Kidney epithelial cell (primary cell): ENCODE measurements around the gene CD96. TPM values are rescaled to one million over a fixed set of nuclear protein-coding genes. Genes with fewer than 3 reads are reported as not detected.

Experiments used
- DNase-seq: peaks from one replicate; pipeline ENCODE4 v3.0.0-alpha.2; 2010; ENCODE audit warnings: low read depth
- H3K27me3 ChIP-seq: 2 replicates; pipeline ENCODE4 v1.6.0; 2011; ENCODE audit warnings: low read length; ENCODE audit not compliant: control insufficient read depth, insufficient read depth
- H3K36me3 ChIP-seq: 2 replicates; pipeline ENCODE4 v1.5.1; 2011; ENCODE audit warnings: low read length; ENCODE audit not compliant: control insufficient read depth, insufficient read depth
- H3K4me3 ChIP-seq: 2 replicates; pipeline ENCODE4 v1.5.1; 2011; ENCODE audit warnings: low read depth, mild to moderate bottlenecking, control low read depth, low read length
- CTCF ChIP-seq: IDR thresholded peaks from 2 replicates; pipeline ENCODE4 v1.5.1; 2011; ENCODE audit warnings: mild to moderate bottlenecking, moderate library complexity, low read length, control low read depth, inconsistent platforms; ENCODE audit not compliant: insufficient read depth, poor library complexity, severe bottlenecking
- total RNA-seq: library from RNA; depleted of rRNA; stranded (reverse); fragments of >200 nt; gene quantifications from 2 replicates; pipeline ENCODE4 v1.2.3, GENCODE V29; 2015

Gene CD96
- total RNA-seq, 1 donor from 2014 or later, result not detected

- Histone ChIP-seq H3K27me3 (no peaks in the 10 kb centered on the region), H3K4me3 (no peak overlapping the region), H3K36me3 (no peaks in the 10 kb centered on the region)
- DNase-seq, result no peak
- no peak for TF ChIP-seq CTCF
These were observed 63.0 kb downstream of the CD96 start for GRCh38 chr3:111605018-111605417.

GRCh38 chr3:111605493-111605892, 63.5 kb downstream of the CD96 start:
- TF ChIP-seq CTCF, result no peak
- no peak for DNase-seq
- no peak overlapping the region for H3K4me3 ChIP-seq

GRCh38 chr3:111607240-111607920, 65.4 kb downstream of the CD96 start:
- H3K27me3 ChIP-seq, result no peaks in the 10 kb centered on the region
- no peak for DNase-seq

More at GRCh38 chr3:111605493-111605892, 63.5 kb downstream of the CD96 start:
- Histone ChIP-seq H3K27me3 (no peaks in the 10 kb centered on the region), H3K36me3 (no peaks in the 10 kb centered on the region)

GRCh38 chr3:111608383-111608782, 66.4 kb downstream of the CD96 start:
- Histone ChIP-seq H3K36me3 (no peaks in the 10 kb centered on the region), H3K27me3 (no peaks in the 10 kb centered on the region), H3K4me3 (no peak overlapping the region)
- TF ChIP-seq CTCF, result no peak
- DNase-seq, result no peak

More at GRCh38 chr3:111607240-111607920, 65.4 kb downstream of the CD96 start:
- no peaks in the 10 kb centered on the region for H3K36me3 ChIP-seq
- no peak for TF ChIP-seq CTCF
- no peak overlapping the region for H3K4me3 ChIP-seq

- Histone ChIP-seq H3K4me3 (no peak overlapping the region), H3K36me3 (no peaks in the 10 kb centered on the region)
- TF ChIP-seq CTCF, result no peak
These were observed 67.7 kb downstream of the CD96 start for GRCh38 chr3:111609700-111610099.

GRCh38 chr3:111610189-111610588, 68.2 kb downstream of the CD96 start:
- no peaks in the 10 kb centered on the region for H3K36me3 ChIP-seq
- DNase-seq, result no peak
- TF ChIP-seq CTCF, result no peak
- H3K4me3 ChIP-seq, result no peak overlapping the region
- no peaks in the 10 kb centered on the region for H3K27me3 ChIP-seq

More at GRCh38 chr3:111609700-111610099, 67.7 kb downstream of the CD96 start:
- no peak for DNase-seq
- no peaks in the 10 kb centered on the region for H3K27me3 ChIP-seq
